KOPT-K1 (cell line): ENCODE data around the gene GSTO2.

ENCODE experiments used
- H3K27ac ChIP-seq: fragments of 200-600 bp; sonication (generic); 2 replicates; pipeline ENCODE4 v1.5.1; 2016; ENCODE audit warnings: antibody characterized with exemption, mild to moderate bottlenecking, low read depth, low read length; ENCODE audit not compliant: poor library complexity, severe bottlenecking
- H3K36me3 ChIP-seq: fragments of 200-600 bp; sonication (generic); 2 replicates; pipeline ENCODE4 v1.5.1; 2017; ENCODE audit warnings: antibody characterized with exemption, mild to moderate bottlenecking, low read length, moderate library complexity; ENCODE audit not compliant: insufficient read depth
- H3K9me3 ChIP-seq: fragments of 200-600 bp; sonication (generic); 2 replicates; pipeline ENCODE4 v1.5.1; 2017; ENCODE audit warnings: antibody characterized with exemption, low read length, mild to moderate bottlenecking; ENCODE audit not compliant: insufficient read depth, poor library complexity, severe bottlenecking

GSTO2 gene

GRCh38 chr10:104286939-104287338, 18.0 kb downstream of the GSTO2 start:
- H3K9me3 ChIP-seq = no peaks in the 10 kb centered on the region
- no peak overlapping the region for H3K27ac ChIP-seq
- no peaks in the 10 kb centered on the region for H3K36me3 ChIP-seq

- H3K27ac ChIP-seq = no peak overlapping the region
- H3K36me3 ChIP-seq = no peaks in the 10 kb centered on the region
- H3K9me3 ChIP-seq = no peaks in the 10 kb centered on the region
Measured at GRCh38 chr10:104288355-104288754, 19.4 kb downstream of the GSTO2 start.

- no peaks in the 10 kb centered on the region for H3K9me3 ChIP-seq
- H3K27ac ChIP-seq = no peak overlapping the region
- H3K36me3 ChIP-seq = no peaks in the 10 kb centered on the region
Measured at GRCh38 chr10:104291439-104291951, 22.5 kb downstream of the GSTO2 start.

GRCh38 chr10:104293011-104293410, 24.0 kb downstream of the GSTO2 start:
- Histone ChIP-seq H3K36me3 (no peaks in the 10 kb centered on the region), H3K27ac (no peak overlapping the region), H3K9me3 (no peaks in the 10 kb centered on the region)

- Histone ChIP-seq H3K27ac (no peak overlapping the region), H3K36me3 (no peaks in the 10 kb centered on the region), H3K9me3 (no peaks in the 10 kb centered on the region)
Measured at GRCh38 chr10:104293781-104294321, 24.9 kb downstream of the GSTO2 start.

GRCh38 chr10:104296687-104297436, 27.9 kb downstream of the GSTO2 start:
- no peaks in the 10 kb centered on the region for H3K36me3 ChIP-seq
- no peaks in the 10 kb centered on the region for H3K9me3 ChIP-seq
- H3K27ac ChIP-seq = no peak overlapping the region

- no peak overlapping the region for H3K27ac ChIP-seq
- peaks cover 2% of the 10 kb centered on the region for H3K9me3 ChIP-seq
Measured at GRCh38 chr10:104297697-104298660, 29.0 kb downstream of the GSTO2 start.

GRCh38 chr10:104299031-104299904, 30.3 kb downstream of the GSTO2 start:
- peaks cover 14% of the 10 kb centered on the region for H3K9me3 ChIP-seq
- H3K36me3 ChIP-seq = no peaks in the 10 kb centered on the region
- H3K27ac ChIP-seq = no peak overlapping the region

More at GRCh38 chr10:104297697-104298660, 29.0 kb downstream of the GSTO2 start:
- H3K36me3 ChIP-seq = no peaks in the 10 kb centered on the region

- Histone ChIP-seq H3K9me3 (peaks cover 14% of the 10 kb centered on the region), H3K36me3 (no peaks in the 10 kb centered on the region), H3K27ac (no peak overlapping the region)
Measured at GRCh38 chr10:104300002-104300735, 31.2 kb downstream of the GSTO2 start.

- Histone ChIP-seq H3K36me3 (no peaks in the 10 kb centered on the region), H3K9me3 (peaks cover 14% of the 10 kb centered on the region), H3K27ac (no peak overlapping the region)
Measured at GRCh38 chr10:104300736-104301292, 31.8 kb downstream of the GSTO2 start.

GRCh38 chr10:104301907-104302690, 33.1 kb downstream of the GSTO2 start:
- Histone ChIP-seq H3K27ac (no peak overlapping the region), H3K36me3 (no peaks in the 10 kb centered on the region), H3K9me3 (peaks cover 14% of the 10 kb centered on the region)

GRCh38 chr10:104303594-104304355, 34.8 kb downstream of the GSTO2 start:
- Histone ChIP-seq H3K9me3 (peaks cover 14% of the 10 kb centered on the region), H3K36me3 (no peaks in the 10 kb centered on the region), H3K27ac (no peak overlapping the region)
